Activated CD8-positive, alpha-beta T cell treated with anti-CD3 and anti-CD28 coated beads for 36 hours (primary cell): ENCODE measurements around the gene LIN37. TPM values are rescaled to one million over a fixed set of nuclear protein-coding genes. Genes with fewer than 3 reads are reported as not detected.
A peak's percentile ranks its signal among the peaks of the same experiment; 100 is the strongest.

ENCODE experiments used
- ATAC-seq: fragments of 200-7000 bp; cut with Tn5 transposase; one replicate; pipeline ENCODE4 v1.10.0; 2021; ENCODE audit warnings: mild to moderate bottlenecking, moderate library complexity
- CTCF ChIA-PET: fragments of 350-600 bp; sonication (Branson Sonifier 250); formaldehyde crosslinking; loops from one replicate; lab custom pipeline; 2021; ENCODE audit warnings: antibody characterized with exemption; lab: Charles Lee
- POLR2A ChIA-PET: fragments of 350-600 bp; sonication (Branson Sonifier 250); formaldehyde crosslinking; loops from one replicate; lab custom pipeline; 2021; ENCODE audit warnings: antibody characterized with exemption; lab: Charles Lee
- DNase-seq: peaks from one replicate; pipeline ENCODE4 v3.0.0-alpha.2; 2020
- H3K27ac Mint-ChIP-seq: one replicate; pipeline ENCODE4 v1.8.0; 2021; ENCODE audit warnings: mild to moderate bottlenecking, mixed read lengths
- H3K27me3 Mint-ChIP-seq: one replicate; pipeline ENCODE4 v1.8.0; 2021; ENCODE audit warnings: mixed read lengths
- H3K36me3 Mint-ChIP-seq: one replicate; pipeline ENCODE4 v1.8.0; 2021; ENCODE audit warnings: low read depth, mixed read lengths
- H3K4me1 Mint-ChIP-seq: one replicate; pipeline ENCODE4 v1.8.0; 2021; ENCODE audit warnings: low read depth, mixed read lengths
- H3K4me3 Mint-ChIP-seq: one replicate; pipeline ENCODE4 v1.8.0; 2021; ENCODE audit warnings: mild to moderate bottlenecking, moderate library complexity, mixed read lengths
- H3K9me3 Mint-ChIP-seq: one replicate; pipeline ENCODE4 v1.8.0; 2021; ENCODE audit warnings: mixed read lengths
- CTCF ChIP-seq: fragments of 200-600 bp; IDR thresholded peaks from one replicate; pipeline ENCODE4 v1.8.0; 2022; ENCODE audit warnings: antibody characterized with exemption, mild to moderate bottlenecking
- intact Hi-C: fragments of 100-400 bp; cut with micrococcal nuclease; formaldehyde crosslinking; loops from one replicate; pipeline ENCODE4 v1.10.0; 2022
- total RNA-seq, 2 experiments: library from RNA; stranded (reverse); gene quantifications; one replicate each; pipeline ENCODE4 v1.2.3, GENCODE V29; 2021

LIN37 gene
- total RNA-seq, 2 experiments from 2014 or later: 4.5 to 7.8 TPM

DNA sequence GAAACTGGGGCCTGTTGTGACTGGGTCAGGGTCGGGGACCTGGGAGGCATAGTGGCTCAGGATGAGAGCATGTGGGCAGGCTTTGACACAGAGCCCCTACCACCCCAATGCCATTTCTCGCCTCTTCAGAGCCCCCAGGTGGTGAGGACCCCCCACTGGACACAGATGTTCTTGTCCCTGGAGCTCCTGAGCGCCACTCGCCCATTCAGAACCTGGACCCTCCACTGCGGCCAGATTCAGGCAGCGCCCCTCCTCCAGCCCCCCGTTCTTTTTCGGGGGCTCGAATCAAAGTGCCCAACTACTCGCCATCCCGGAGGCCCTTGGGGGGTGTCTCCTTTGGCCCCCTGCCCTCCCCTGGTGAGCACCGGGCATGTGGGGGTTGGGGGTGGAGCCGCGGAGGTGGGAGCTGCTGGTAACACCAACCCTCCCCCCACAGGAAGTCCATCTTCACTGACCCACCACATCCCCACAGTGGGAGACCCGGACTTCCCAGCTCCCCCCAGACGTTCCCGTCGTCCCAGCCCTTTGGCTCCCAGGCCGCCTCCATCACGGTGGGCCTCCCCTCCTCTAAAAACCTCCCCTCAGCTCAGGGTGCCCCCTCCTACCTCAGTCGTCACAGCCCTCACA, 16.5 kb upstream of the LIN37 start:
- TF ChIP-seq CTCF: no peak
- ChIA-PET POLR2A (interaction anchor here (1.0 to 4.4 kb wide), 5 partner anchors 7 to 16 kb away, joined by 3 to 55 read pairs (median 11); partner anchors contain the start of genes IGFLR1, KMT2B and LIN37), CTCF (interaction anchor here (1.3 kb wide), 1 partner anchor 183 kb away, joined by 3 read pairs; no protein-coding TSS in a partner anchor)
- no peak for DNase-seq
- peaks cover 46% of the 10 kb centered on the region for H3K36me3 Mint-ChIP-seq
- H3K9me3 Mint-ChIP-seq: no peaks in the 10 kb centered on the region
- peaks cover 6% of the 10 kb centered on the region for H3K4me1 Mint-ChIP-seq
- no peaks in the 10 kb centered on the region for H3K27me3 Mint-ChIP-seq
- no peak for ATAC-seq
- no peak overlapping the region for H3K4me3 Mint-ChIP-seq
- H3K27ac Mint-ChIP-seq: no peak overlapping the region
- intact Hi-C loops: no loop called here

DNA sequence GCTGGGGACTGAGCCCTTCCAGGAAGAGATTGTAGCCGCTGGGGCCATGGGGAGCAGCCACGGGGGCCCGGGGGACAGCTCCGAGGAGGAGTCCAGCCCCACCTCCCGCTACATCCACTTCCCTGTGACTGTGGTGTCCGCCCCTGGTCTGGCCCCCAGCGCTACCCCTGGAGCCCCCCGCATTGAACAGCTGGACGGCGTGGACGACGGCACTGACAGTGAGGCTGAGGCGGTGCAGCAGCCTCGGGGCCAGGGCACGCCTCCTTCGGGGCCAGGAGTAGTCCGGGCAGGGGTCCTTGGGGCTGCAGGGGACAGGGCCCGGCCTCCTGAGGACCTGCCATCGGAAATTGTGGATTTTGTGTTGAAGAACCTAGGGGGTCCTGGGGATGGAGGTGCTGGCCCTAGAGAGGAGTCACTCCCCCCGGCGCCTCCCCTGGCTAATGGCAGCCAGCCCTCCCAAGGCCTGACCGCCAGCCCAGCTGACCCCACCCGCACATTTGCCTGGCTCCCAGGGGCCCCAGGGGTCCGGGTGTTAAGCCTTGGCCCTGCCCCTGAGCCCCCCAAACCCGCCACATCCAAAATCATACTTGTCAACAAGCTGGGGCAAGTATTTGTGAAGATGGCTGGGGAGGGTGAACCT, 15.7 kb upstream of the LIN37 start:
- DNase-seq (no peak), ATAC-seq (no peak)
- Mint-ChIP-seq H3K9me3 (no peaks in the 10 kb centered on the region), H3K36me3 (peaks cover 46% of the 10 kb centered on the region), H3K27ac (no peak overlapping the region), H3K4me1 (peaks cover 6% of the 10 kb centered on the region), H3K27me3 (no peaks in the 10 kb centered on the region), H3K4me3 (no peak overlapping the region)
- intact Hi-C loops: no loop called here
- CTCF ChIA-PET: interaction anchor here (1.3 kb wide), 1 partner anchor 184 kb away, joined by 3 read pairs; no protein-coding TSS in a partner anchor
- POLR2A ChIA-PET: interaction anchor here (1.0 to 3.3 kb wide), 5 partner anchors 8 to 17 kb away, joined by 3 to 55 read pairs (median 7); partner anchors contain the start of genes IGFLR1, KMT2B and LIN37
- no peak for TF ChIP-seq CTCF

- H3K36me3 Mint-ChIP-seq: peaks cover 45% of the 10 kb centered on the region
- no peak for TF ChIP-seq CTCF
- ATAC-seq (no peak), DNase-seq (no peak)
- no peak overlapping the region for H3K4me3 Mint-ChIP-seq
- H3K27me3 Mint-ChIP-seq: no peaks in the 10 kb centered on the region
- no peaks in the 10 kb centered on the region for H3K9me3 Mint-ChIP-seq
- POLR2A ChIA-PET: interaction anchor here (1.1 to 5.6 kb wide), 5 partner anchors 9 to 18 kb away, joined by 3 to 105 read pairs (median 11); partner anchors contain the start of genes IGFLR1, KMT2B and LIN37
- CTCF ChIA-PET: no interaction called here
- H3K4me1 Mint-ChIP-seq: peaks cover 6% of the 10 kb centered on the region
- H3K27ac Mint-ChIP-seq: peak overlapping the region; percentile 64
- intact Hi-C loops: no loop called here
Observed at GRCh38 chr19:35733180-35734125, 14.9 kb upstream of the LIN37 start.

DNA sequence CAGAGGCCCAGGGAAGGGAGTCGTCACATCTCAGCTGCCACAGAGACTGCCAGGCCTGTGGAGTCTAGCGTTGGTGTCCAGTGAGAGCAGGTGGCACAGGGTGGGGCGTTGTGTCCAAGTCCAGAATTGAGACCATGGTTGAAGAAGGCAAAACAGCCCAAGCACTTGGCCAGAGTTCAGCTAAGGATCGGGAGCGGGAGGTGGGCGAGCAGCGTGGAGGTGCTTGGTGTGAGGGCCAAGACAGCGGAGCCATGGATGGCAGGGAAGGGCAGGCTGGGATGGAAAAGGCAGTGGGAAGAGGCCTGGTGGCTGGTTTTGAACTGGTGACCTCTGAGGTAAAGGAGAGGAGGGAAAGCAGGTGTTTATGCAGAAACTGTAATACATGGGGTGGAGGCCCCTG, 14.1 kb upstream of the LIN37 start:
- no peak for TF ChIP-seq CTCF
- no peak for ATAC-seq
- Mint-ChIP-seq H3K4me1 (peaks cover 11% of the 10 kb centered on the region), H3K27ac (peak overlapping the region; percentile 64), H3K4me3 (no peak overlapping the region), H3K9me3 (no peaks in the 10 kb centered on the region), H3K27me3 (no peaks in the 10 kb centered on the region), H3K36me3 (peaks cover 48% of the 10 kb centered on the region)
- no peak for DNase-seq
- intact Hi-C loops: no loop called here
- CTCF ChIA-PET: no interaction called here
- POLR2A ChIA-PET: interaction anchor here (1.7 to 5.6 kb wide), 2 partner anchors 12 to 19 kb away, joined by 4 to 105 read pairs; partner anchors contain the start of gene KMT2B
